Coronary artery (tissue), 2 donors: Measurements from ENCODE around the gene PTTG1IP.
A peak's percentile ranks its signal among the peaks of the same experiment; 100 is the strongest.

ENCODE experiments used
- DNase-seq: peaks from one replicate; pipeline ENCODE4 v3.0.0-alpha.2; 2017; ENCODE audit warnings: low spot score
- H3K27ac ChIP-seq, 2 donors: fragments of 200-600 bp; sonication (generic); one replicate each; pipeline ENCODE4 v1.5.1; 2016 to 2019
- H3K4me3 ChIP-seq: fragments of 200-600 bp; sonication (generic); 2 replicates; pipeline ENCODE4 v1.5.1; 2016; ENCODE audit warnings: mild to moderate bottlenecking, moderate library complexity
- TF ChIP-seq, protein P1 (sequence below): fragments of 200-600 bp; sonication (generic); IDR thresholded peaks from one replicate; pipeline ENCODE4 v1.5.1; 2019; ENCODE audit warnings: antibody characterized with exemption

The PTTG1IP gene

DNA sequence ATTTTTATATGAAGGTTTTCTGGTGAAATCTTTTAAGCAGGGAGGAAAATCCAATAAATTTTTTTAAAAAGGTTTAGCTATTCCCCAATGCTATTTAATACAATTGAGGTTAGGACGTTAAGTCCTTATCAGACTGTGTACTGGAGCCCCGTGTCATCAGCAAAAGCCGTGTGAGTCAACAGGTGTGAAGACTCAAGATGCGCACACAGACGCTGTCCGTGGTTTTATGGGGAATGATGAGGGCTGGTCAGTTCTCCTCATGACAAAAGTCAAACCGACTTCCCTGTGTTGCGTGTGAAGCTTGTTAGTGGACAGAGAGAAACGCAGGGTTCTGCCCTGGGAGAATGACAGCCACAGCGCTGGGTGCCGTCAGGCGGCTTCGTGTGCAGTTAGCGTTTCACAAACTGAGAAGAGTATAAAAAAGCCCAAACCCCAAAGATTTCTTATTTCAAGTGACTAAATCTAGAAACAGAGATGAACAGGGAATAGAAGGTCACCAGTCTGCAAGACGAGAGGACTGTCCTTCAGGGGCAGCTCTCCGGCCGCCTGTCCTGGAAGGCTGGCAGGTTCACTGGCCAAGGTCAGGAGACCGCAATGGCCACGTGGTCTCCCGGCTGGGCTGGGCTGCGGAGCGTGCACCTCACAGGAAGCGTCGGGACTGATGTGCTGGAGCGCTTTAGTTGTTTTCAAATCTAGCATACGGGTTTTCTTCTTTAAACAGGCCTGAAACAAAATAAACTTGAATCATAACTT, 22.4 kb downstream of the PTTG1IP start:
- TF ChIP-seq, protein P1, sequence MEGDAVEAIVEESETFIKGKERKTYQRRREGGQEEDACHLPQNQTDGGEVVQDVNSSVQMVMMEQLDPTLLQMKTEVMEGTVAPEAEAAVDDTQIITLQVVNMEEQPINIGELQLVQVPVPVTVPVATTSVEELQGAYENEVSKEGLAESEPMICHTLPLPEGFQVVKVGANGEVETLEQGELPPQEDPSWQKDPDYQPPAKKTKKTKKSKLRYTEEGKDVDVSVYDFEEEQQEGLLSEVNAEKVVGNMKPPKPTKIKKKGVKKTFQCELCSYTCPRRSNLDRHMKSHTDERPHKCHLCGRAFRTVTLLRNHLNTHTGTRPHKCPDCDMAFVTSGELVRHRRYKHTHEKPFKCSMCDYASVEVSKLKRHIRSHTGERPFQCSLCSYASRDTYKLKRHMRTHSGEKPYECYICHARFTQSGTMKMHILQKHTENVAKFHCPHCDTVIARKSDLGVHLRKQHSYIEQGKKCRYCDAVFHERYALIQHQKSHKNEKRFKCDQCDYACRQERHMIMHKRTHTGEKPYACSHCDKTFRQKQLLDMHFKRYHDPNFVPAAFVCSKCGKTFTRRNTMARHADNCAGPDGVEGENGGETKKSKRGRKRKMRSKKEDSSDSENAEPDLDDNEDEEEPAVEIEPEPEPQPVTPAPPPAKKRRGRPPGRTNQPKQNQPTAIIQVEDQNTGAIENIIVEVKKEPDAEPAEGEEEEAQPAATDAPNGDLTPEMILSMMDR = no peak
- no peak overlapping the region for H3K4me3 ChIP-seq
- H3K27ac ChIP-seq = no peak overlapping the region
- no peak for DNase-seq

DNA sequence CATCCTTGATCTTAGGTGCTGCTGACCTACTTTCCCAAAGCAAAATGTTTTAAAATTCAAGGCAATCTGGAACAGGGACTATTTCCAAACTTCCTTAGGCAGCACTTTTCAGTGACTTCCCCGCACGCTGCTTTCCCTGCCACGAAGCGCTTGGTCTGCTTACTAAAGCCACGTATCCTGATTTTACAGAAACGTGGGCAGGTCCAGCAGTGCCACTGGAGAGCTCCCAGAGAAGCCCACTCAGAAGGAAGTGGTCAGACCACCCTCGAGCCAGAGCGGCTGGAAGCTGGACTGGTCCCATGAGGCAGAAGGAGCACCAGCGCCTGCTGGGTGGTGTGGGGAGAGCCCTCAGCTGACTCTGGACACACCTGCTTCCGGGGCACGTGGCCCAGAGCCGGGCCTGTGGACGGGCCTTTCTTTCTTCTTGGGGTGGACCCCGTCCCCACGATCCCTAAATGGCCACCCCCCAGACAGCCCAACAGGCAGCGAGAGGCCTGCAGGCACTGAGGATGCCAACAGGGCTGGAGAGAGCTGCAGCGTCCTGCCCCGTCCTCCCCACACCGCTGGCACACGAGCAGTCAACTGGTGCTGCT, 23.2 kb downstream of the PTTG1IP start:
- no peak overlapping the region for H3K27ac ChIP-seq
- DNase-seq = no peak

DNA sequence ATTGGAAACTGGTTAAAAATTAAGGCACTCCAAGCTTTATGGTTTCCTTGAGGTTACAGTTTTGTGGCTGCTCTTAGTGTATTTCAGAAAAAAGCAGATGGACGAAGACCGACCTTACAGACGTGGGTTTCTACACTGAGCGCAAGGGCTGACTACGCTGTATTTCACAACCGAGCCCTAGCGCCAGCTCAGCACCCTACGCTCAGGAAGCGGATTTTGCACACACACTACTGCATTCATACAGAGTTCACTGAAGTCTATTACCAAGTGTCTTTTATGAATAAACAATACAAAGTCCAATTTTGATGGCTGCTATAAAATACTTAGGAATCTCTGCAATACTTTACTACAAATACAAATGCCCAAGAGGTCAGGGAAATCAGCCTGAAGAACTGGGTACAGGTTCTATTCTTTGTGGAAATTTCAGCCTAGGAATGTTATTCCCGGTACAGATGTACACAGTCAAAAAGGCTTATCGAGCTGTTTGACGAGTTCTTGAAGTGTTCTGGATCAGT, 23.8 kb downstream of the PTTG1IP start:
- no peak overlapping the region for H3K27ac ChIP-seq
- TF ChIP-seq, protein P1 = no peak
- no peak for DNase-seq
- H3K4me3 ChIP-seq = no peak overlapping the region

More for the DNA sequence above, 23.2 kb downstream of the PTTG1IP start:
- no peak overlapping the region for H3K4me3 ChIP-seq
- TF ChIP-seq, protein P1 = no peak

DNA sequence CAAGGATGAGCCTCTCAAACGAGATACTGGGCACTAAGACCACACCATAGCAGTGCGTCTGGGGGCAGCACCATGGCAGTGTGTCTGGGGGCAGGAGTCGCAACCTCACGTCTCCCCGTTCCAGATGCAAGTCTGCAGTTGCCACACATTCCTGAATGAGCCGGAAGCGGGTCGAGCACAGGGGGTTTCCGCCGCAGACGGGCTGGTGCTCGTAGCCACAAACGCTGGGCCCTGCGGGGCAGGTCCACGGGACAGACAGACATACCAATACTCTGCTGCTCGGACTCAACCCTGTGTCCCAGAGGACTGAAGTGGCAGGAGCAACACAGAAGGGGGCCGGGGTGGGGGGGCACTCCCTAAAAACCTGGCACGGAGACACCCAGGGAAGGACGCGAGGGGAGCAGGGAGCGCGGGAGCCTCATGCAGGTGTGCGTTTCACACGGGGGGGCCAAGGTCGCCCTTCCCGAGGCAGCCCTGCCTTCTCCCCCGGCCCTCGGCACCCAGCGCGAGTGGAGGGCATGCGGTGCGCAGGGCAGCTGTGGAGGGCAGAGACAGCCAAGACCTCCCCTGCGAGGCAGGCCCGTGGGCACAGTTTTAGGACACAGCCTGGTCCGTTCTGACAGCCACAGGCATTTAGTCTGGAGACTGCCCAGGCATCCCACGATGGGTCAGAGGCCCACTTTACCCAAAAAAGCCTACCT, 24.5 kb downstream of the PTTG1IP start:
- H3K4me3 ChIP-seq = no peak overlapping the region
- no peak for DNase-seq
- H3K27ac ChIP-seq = no peak overlapping the region
- TF ChIP-seq, protein P1 = no peak

DNA sequence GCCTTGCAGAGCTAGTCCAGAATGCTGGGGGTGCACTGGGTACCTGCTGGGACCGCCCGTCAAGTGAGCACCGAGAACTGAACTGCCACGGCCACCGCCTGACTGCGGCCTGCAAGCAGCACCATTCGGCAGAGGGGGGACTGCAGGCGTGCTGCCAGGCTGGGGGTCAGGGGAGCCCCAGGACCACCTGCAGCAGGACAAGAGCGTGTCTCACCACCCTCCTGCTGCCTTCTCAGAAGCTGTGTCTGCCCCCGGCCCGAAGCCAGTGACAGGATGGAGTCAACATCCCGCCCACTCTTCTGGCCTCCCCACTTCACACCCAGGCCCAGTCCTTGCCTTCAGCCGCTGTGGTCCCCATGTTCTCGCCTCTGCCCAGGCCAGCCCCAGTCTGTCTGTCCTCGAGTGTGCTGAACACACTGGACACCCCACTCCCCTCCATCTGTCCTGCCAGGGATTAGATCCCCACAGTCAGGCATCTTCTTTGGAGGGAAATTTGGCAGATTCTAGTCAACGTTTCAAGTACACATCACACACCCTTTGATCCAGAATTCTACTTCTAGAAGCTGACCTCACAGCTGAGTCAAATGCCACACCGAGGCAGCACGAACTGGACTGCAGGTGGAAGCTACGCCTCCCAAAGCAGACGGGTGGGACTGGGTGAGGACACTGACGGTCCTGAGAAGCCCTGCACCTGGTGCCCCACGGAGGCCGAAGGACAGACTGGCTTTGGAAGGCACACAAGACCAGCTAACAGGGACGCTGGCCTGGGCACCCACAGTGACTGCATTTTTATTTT, 26.0 kb downstream of the PTTG1IP start:
- DNase-seq = no peak
- no peak overlapping the region for H3K27ac ChIP-seq
- no peak overlapping the region for H3K4me3 ChIP-seq
- TF ChIP-seq, protein P1 = no peak

DNA sequence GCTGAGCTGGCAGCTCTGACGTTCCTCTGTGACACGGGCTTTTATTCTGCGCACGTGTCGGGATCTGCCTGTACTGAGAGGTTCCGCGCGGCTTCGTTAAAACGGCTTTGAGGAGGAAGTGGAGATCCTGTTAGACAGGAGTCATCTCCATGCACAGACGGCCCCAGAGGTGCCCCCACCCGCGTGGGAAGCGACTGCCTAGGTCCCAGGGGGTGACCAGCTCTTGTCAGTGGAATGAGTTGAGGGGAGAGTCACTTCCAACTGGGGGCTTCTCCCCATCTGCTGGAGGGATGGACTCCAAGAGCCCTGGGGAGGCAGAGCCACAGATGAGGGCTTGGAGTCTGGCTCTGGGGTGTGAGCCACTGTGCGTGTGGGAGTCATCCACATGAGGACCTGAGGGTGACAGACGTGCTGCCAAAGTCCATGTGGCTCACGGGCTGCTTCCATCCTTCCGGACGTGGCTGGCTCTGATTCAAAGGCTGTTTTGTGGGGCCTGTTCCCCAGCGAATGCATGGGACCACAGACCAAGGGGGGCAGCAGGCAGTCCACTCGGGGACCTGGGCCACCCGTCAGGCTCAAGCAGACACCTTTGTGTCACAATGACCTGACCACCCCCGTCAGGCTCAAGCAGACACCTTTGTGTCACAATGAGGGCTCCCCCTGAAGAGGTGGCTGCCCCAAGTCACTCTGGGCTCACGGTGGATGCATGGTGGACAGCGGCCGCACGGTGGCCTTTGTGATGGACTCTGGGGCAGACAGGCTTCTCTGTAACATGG, 26.8 kb downstream of the PTTG1IP start:
- TF ChIP-seq, protein P1 = no peak
- Histone ChIP-seq H3K4me3 (peak overlapping the region; percentile 64), H3K27ac (peak overlapping the region in 1 of 2 donors; percentile 2)
- DNase-seq = peak; percentile 82
